C1 segment of cervical spinal cord (tissue), 14 donors: ENCODE measurements around the gene CEP192.

Source experiments
- DNase-seq, 14 donors: peaks; one replicate each; lab custom pipeline; 2025; lab: John Stamatoyannopoulos, UW

CEP192 gene

GRCh38 chr18:13101659-13102197, 110.6 kb downstream of the CEP192 start:
- DNase-seq = no peak

- DNase-seq = no peak
These were observed 112.2 kb downstream of the CEP192 start for GRCh38 chr18:13103366-13103765.

GRCh38 chr18:13105059-13105458, 113.9 kb downstream of the CEP192 start:
- no peak for DNase-seq

- DNase-seq = no peak
These were observed 115.9 kb downstream of the CEP192 start for GRCh38 chr18:13107074-13107473.

GRCh38 chr18:13108330-13108729, 117.2 kb downstream of the CEP192 start:
- DNase-seq = no peak

- DNase-seq = no peak
These were observed 119.4 kb downstream of the CEP192 start for GRCh38 chr18:13110559-13110958.

- peak in 11 of 14 donors; percentile 10 to 77 (median 27) for DNase-seq
These were observed 121.8 kb downstream of the CEP192 start for GRCh38 chr18:13112982-13113381.

GRCh38 chr18:13120255-13120654, 129.1 kb downstream of the CEP192 start:
- DNase-seq = no peak

- DNase-seq = peak in 2 of 14 donors; percentile 2 to 5
These were observed 129.8 kb downstream of the CEP192 start for GRCh38 chr18:13120983-13121441.

- no peak for DNase-seq
These were observed 133.2 kb downstream of the CEP192 start for GRCh38 chr18:13124411-13124810.

GRCh38 chr18:13125191-13125590, 134.0 kb downstream of the CEP192 start:
- DNase-seq = no peak

- no peak for DNase-seq
These were observed 135.9 kb downstream of the CEP192 start for GRCh38 chr18:13126966-13127598.

- no peak for DNase-seq
These were observed 140.1 kb downstream of the CEP192 start for GRCh38 chr18:13131283-13131682.

- DNase-seq = no peak
These were observed 143.6 kb downstream of the CEP192 start for GRCh38 chr18:13134551-13135401.

- DNase-seq = peak in 2 of 14 donors; percentile 6 to 55
These were observed 145.1 kb downstream of the CEP192 start for GRCh38 chr18:13136056-13136903.

- DNase-seq = peak in 2 of 14 donors; percentile 28 to 55
These were observed 145.9 kb downstream of the CEP192 start for GRCh38 chr18:13136904-13137669.

GRCh38 chr18:13137670-13138419, 146.7 kb downstream of the CEP192 start:
- peak in 5 of 14 donors; percentile 17 to 58 (median 22) for DNase-seq

GRCh38 chr18:13138420-13139139, 147.4 kb downstream of the CEP192 start:
- DNase-seq = no peak

GRCh38 chr18:13139885-13140450, 148.8 kb downstream of the CEP192 start:
- DNase-seq = no peak
